Colonic mucosa (tissue), 4 donors: ENCODE measurements around the gene TNFAIP8L3. TPM values are rescaled to one million over a fixed set of nuclear protein-coding genes. Genes with fewer than 3 reads are reported as not detected.

Experiments
- DNase-seq: peaks from one replicate; pipeline ENCODE4 v3.0.0-alpha.2; 2020
- H3K27ac ChIP-seq: fragments of 200-600 bp; one replicate; pipeline ENCODE4 v1.8.0; 2021
- H3K27me3 ChIP-seq: fragments of 200-600 bp; one replicate; pipeline ENCODE4 v1.8.0; 2021
- H3K36me3 ChIP-seq: fragments of 200-600 bp; one replicate; pipeline ENCODE4 v1.8.0; 2021
- H3K4me1 ChIP-seq: fragments of 200-600 bp; one replicate; pipeline ENCODE4 v1.8.0; 2021; ENCODE audit warnings: mild to moderate bottlenecking
- H3K4me3 ChIP-seq: fragments of 200-600 bp; one replicate; pipeline ENCODE4 v1.8.0; 2021
- H3K9ac ChIP-seq, 2 donors: one replicate each; pipeline ENCODE4 v1.7.0; 2013; ENCODE audit warnings: control low read depth in 2 of 2, low read depth in 2 of 2, low read length in 2 of 2
- H3K9me3 ChIP-seq: fragments of 200-600 bp; one replicate; pipeline ENCODE4 v1.8.0; 2021
- CTCF ChIP-seq: fragments of 200-600 bp; IDR thresholded peaks from one replicate; pipeline ENCODE4 v1.8.0; 2022; ENCODE audit warnings: antibody characterized with exemption, mild to moderate bottlenecking
- intact Hi-C: fragments of 100-400 bp; cut with DNase I; formaldehyde crosslinking; loops from one replicate; pipeline ENCODE4 v1.14.1; 2022
- total RNA-seq, 2 donors: library from RNA; stranded (reverse); fragmentation: NEBNext Ultra II Directional in 1 of 2; extraction: Animal tissue kit (Norgen Biotek cat#: 25700) in 1 of 2; gene quantifications; one replicate each; pipeline ENCODE4 v1.2.1, GENCODE V29; 2021
- donor health status: healthy.
- donor health status: DM: no; HTN: no; CAD: no.
- donor health status: DM: no; HTN: no; CAD: no.

The TNFAIP8L3 gene
- total RNA-seq, 2 donors from 2014 or later = 5.3 to 7.3 TPM

DNA sequence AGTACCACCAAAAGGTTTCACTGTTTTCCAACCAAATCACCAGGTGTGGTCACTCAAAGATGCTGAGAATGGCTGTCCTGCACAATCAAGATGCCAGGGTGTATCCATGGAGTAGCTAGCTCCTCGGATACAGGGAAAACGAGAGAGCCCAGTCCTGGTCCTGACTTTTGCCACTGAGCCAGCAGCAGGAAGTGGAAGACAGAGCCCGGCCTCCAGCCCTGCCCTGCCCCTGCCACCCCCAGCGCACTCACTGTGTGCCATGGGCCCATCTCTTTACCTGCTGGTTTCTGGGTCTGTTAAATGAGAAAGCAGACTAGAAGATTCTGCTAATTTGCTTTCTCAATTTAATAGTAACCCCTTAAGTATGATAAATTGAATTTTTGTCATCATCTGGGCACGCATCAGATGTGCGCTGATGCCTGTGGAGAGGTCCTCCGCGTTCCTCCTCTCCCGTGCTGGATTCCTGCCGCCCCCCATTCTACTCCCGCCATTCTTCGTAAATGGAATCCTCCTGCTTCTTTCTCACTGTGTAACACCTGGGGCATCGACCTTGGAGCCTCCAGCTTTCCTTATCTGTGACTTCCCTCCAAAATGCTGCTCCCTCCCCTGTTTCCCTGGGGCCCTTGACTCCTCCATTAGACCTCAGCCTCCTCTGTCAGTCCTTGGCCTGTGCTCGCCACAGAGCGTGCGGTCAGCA lies 18.0 kb downstream of the TNFAIP8L3 start:
- no peak overlapping the region for H3K4me3 ChIP-seq
- no peak for DNase-seq
- intact Hi-C loops = no loop called here
- no peak overlapping the region for H3K9ac ChIP-seq
- H3K27me3 ChIP-seq = no peaks in the 10 kb centered on the region
- no peaks in the 10 kb centered on the region for H3K4me1 ChIP-seq
- no peak overlapping the region for H3K27ac ChIP-seq
- no peaks in the 10 kb centered on the region for H3K9me3 ChIP-seq
- no peaks in the 10 kb centered on the region for H3K36me3 ChIP-seq
- no peak for TF ChIP-seq CTCF

DNA sequence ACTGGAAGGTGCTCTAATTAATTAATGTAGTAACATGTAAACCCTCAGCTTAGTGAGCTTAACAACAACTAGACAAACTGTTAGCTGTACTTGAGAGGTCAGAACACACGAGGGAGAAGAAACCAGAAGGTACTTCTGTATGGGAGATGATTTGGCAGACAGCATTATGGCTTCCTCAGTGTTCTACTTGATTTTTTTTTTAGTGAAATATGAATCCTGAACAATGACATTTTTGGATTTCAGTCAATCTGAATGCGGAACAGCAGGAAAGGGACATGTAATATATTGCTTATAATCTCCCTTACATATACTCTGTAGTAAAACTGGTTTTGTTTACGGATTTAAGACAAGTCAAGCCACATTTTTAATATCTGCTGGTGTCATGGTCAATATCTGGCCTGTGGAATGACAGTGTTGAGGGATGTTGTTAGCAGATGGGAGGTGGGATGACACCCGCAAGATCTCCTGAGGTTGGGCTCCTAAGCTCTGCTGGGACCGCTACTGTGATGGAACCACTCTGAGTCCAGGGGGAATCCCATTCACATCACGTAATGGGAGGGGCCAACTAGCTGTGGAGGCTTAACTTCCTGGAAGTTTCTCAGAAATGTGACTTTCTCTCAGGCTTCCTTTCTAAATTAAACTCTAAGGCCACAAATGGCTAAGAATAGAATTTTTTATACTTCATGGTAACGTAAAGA lies 18.7 kb downstream of the TNFAIP8L3 start:
- H3K27me3 ChIP-seq = no peaks in the 10 kb centered on the region
- DNase-seq = no peak
- no peak overlapping the region for H3K27ac ChIP-seq

DNA sequence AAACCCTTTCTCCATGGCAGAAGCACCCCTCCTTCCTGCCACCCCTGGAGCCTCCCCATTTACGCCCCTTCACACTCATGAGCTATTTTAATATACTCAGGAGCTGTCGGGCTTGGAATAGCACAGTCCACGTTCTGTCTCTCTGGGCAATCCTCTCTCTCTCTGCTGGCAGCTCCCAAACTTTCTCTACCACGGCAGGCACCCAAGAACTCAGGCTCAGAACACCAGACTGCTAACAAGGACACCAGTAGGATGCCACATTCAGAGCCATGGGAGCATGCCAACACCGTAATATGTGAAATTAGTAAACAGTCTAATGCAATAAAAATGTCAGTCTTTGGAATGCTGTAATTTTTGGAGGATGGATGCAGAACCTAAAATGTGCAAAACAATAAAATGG lies 19.3 kb downstream of the TNFAIP8L3 start:
- TF ChIP-seq CTCF = no peak
- no peaks in the 10 kb centered on the region for H3K4me1 ChIP-seq
- no peak overlapping the region for H3K4me3 ChIP-seq
- no peak for DNase-seq
- H3K27ac ChIP-seq = no peak overlapping the region
- no peaks in the 10 kb centered on the region for H3K9me3 ChIP-seq
- H3K36me3 ChIP-seq = no peaks in the 10 kb centered on the region
- H3K9ac ChIP-seq = no peak overlapping the region
- intact Hi-C loops = no loop called here
- H3K27me3 ChIP-seq = no peaks in the 10 kb centered on the region

More for the DNA sequence above, 18.7 kb downstream of the TNFAIP8L3 start:
- Histone ChIP-seq H3K4me1 (no peaks in the 10 kb centered on the region), H3K9ac (no peak overlapping the region), H3K36me3 (no peaks in the 10 kb centered on the region), H3K4me3 (no peak overlapping the region), H3K9me3 (no peaks in the 10 kb centered on the region)
- intact Hi-C loops = no loop called here
- no peak for TF ChIP-seq CTCF

DNA sequence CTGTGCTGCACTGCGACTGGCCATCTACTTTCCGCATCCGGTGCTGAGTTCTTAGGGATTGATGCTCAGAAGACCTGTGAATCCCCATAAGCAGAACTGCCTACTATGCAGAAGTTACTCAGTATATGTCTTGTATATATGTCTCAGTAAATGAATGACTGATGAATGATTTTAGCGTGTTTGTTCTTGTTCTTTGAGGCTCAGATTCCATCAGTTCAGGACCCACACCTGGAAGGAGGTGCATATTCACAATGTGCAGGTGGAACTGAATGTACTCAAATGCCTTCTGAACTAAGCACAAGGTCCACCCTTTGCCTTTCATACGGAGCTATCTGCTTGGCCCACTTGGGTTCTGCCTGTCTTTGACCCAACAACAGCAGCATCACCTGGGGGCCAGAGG lies 19.8 kb downstream of the TNFAIP8L3 start:
- no peak overlapping the region for H3K27ac ChIP-seq
- TF ChIP-seq CTCF = no peak

DNA sequence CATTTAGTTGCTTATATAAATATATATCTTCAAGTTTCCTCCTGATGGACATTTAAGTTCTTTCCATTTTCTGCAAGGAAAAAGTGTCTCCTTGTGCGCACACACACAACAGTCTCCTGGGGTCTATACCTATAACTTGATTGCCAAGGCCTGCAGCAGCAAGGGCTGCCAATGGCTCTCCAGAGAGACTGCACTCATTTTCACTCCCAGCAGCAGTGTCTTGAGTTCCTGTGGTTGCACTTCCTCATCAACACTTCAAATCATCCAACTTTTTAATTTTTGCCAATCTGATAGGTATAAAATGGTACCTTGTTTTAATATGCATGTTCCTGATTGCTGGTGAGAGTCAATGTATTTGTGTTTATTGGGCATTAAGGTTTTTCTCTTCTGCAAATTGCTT lies 23.1 kb downstream of the TNFAIP8L3 start:
- Histone ChIP-seq H3K27me3 (no peaks in the 10 kb centered on the region), H3K27ac (no peak overlapping the region), H3K36me3 (no peaks in the 10 kb centered on the region), H3K4me3 (no peak overlapping the region), H3K4me1 (no peaks in the 10 kb centered on the region), H3K9me3 (no peaks in the 10 kb centered on the region), H3K9ac (no peak overlapping the region)
- no peak for DNase-seq
- intact Hi-C loops = no loop called here
- no peak for TF ChIP-seq CTCF

More for the DNA sequence above, 19.8 kb downstream of the TNFAIP8L3 start:
- no peak for DNase-seq
- Histone ChIP-seq H3K36me3 (no peaks in the 10 kb centered on the region), H3K4me1 (no peaks in the 10 kb centered on the region), H3K4me3 (no peak overlapping the region), H3K27me3 (no peaks in the 10 kb centered on the region), H3K9ac (no peak overlapping the region), H3K9me3 (no peaks in the 10 kb centered on the region)
- intact Hi-C loops = no loop called here
